T-cell (primary cell): ENCODE results near the gene SPATA13. TPM values are rescaled to one million over a fixed set of nuclear protein-coding genes. Genes with fewer than 3 reads are reported as not detected.
"Not testable (repeated sequence)": the region's sequence is repeated elsewhere in the genome, so short reads cannot be mapped to it uniquely, and the experiment has no call there.

Experiments
- ATAC-seq, 4 experiments: fragments of 200-7000 bp in 3 of 4; fragments of 150-1000 bp in 1 of 4; cut with Tn5 transposase; replicated peaks in 1 of 4; 1 replicate in 3 of 4; 2 replicates in 1 of 4; pipeline ENCODE4 v1.10.0; 2021; ENCODE audit warnings: moderate library complexity in 3 of 4, mild to moderate bottlenecking in 2 of 4, moderate number of reproducible peaks in 1 of 4
- CTCF ChIA-PET, 2 donors: fragments of 300-600 bp; sonication (Branson Sonifier 250); formaldehyde crosslinking; loops; one replicate each; lab custom pipeline; 2022; ENCODE audit warnings: antibody characterized with exemption in 2 of 2; lab: Charles Lee
- POLR2A ChIA-PET, 2 donors: fragments of 300-600 bp; sonication (Branson Sonifier 250); formaldehyde crosslinking; loops; one replicate each; lab custom pipeline; 2022; ENCODE audit warnings: antibody characterized with exemption in 2 of 2; lab: Charles Lee
- DNase-seq, 35 experiments: peaks; one replicate each; pipeline versions ENCODE4 v3.0.0 to v3.0.0-alpha.2; 2013 to 2023
- H3K27ac ChIP-seq: one replicate; pipeline ENCODE4 v1.5.1; 2013; ENCODE audit warnings: low read length
- H3K27me3 ChIP-seq, 2 experiments: replicated peaks in 1 of 2; 1 replicate in 1 of 2; 2 replicates in 1 of 2; pipeline versions ENCODE4 v1.6.1 to v1.7.0; 2013; ENCODE audit warnings: low read length in 1 of 2, mixed read lengths in 1 of 2; ENCODE audit not compliant: control insufficient read depth in 2 of 2, insufficient read depth in 2 of 2; ENCODE audit errors: extremely low read depth in 1 of 2
- H3K36me3 ChIP-seq, 2 donors: 1 replicate in 1 of 2; 2 replicates in 1 of 2; pipeline versions ENCODE4 v1.6.1 to v1.7.0; 2013; ENCODE audit warnings: low read length in 1 of 2; ENCODE audit not compliant: control insufficient read depth in 2 of 2, insufficient read depth in 1 of 2; ENCODE audit errors: extremely low read depth in 1 of 2
- H3K4me1 ChIP-seq, 2 experiments: 1 replicate in 1 of 2; 2 replicates in 1 of 2; pipeline versions ENCODE4 v1.6.1 to v1.7.0; 2013; ENCODE audit warnings: low read length in 2 of 2, mixed read lengths in 1 of 2; ENCODE audit not compliant: insufficient read depth in 2 of 2, control insufficient read depth in 1 of 2; ENCODE audit errors: extremely low read depth in 1 of 2
- H3K4me3 ChIP-seq, 2 donors: 1 replicate in 1 of 2; 2 replicates in 1 of 2; pipeline versions ENCODE4 v1.5.1 to v1.7.0; 2013; ENCODE audit warnings: mild to moderate bottlenecking in 2 of 2, low read length in 1 of 2, moderate library complexity in 1 of 2; ENCODE audit not compliant: control insufficient read depth in 1 of 2; ENCODE audit errors: extremely low read depth in 1 of 2
- H3K9me3 ChIP-seq: 2 replicates; pipeline ENCODE4 v1.7.0; 2013
- H3K27ac Mint-ChIP-seq, 2 donors: one replicate each; pipeline ENCODE4 v1.8.0; 2020 to 2021; ENCODE audit warnings: mild to moderate bottlenecking in 2 of 2, mixed read lengths in 2 of 2
- H3K27me3 Mint-ChIP-seq, 2 donors: one replicate each; pipeline ENCODE4 v1.8.0; 2021 to 2022; ENCODE audit warnings: mixed read lengths in 2 of 2
- H3K36me3 Mint-ChIP-seq: one replicate; pipeline ENCODE4 v1.8.0; 2021; ENCODE audit warnings: mixed read lengths
- H3K4me1 Mint-ChIP-seq, 3 donors: one replicate each; pipeline ENCODE4 v1.8.0; 2020 to 2022; ENCODE audit warnings: mixed read lengths in 3 of 3, mild to moderate bottlenecking in 1 of 3
- H3K4me3 Mint-ChIP-seq, 3 donors: one replicate each; pipeline ENCODE4 v1.8.0; 2020 to 2022; ENCODE audit warnings: mild to moderate bottlenecking in 3 of 3, mixed read lengths in 3 of 3, moderate library complexity in 3 of 3
- H3K9me3 Mint-ChIP-seq, 3 donors: one replicate each; pipeline ENCODE4 v1.8.0; 2020 to 2022; ENCODE audit warnings: mixed read lengths in 3 of 3
- WGBS: methylation state at CpG from one replicate; pipeline ENCODE4 v1.1.5; 2013; ENCODE audit warnings: missing lambda C conversion rate; ENCODE audit not compliant: insufficient coverage; 5-methylcytosine and 5-hydroxymethylcytosine counted together
- total RNA-seq, 35 experiments: library from RNA in 6 of 35; stranded (reverse) in 6 of 35; fragments of 120-200 nt in 1 of 35; gene quantifications; one replicate each; pipeline versions ENCODE4 v1.2.1 to v1.2.4 and lab custom pipeline; 2013 to 2026

SPATA13 gene
- total RNA-seq, 5 donors from 2014 or later (not counting 1 experiment from before 2014, with no cell fraction given), result 90.3 to 109 (median 104) TPM

- H3K27ac ChIP-seq, H3K4me1 Mint-ChIP-seq, H3K4me3 ChIP-seq, H3K9me3 Mint-ChIP-seq, H3K27me3 Mint-ChIP-seq, CTCF ChIA-PET, H3K9me3 ChIP-seq, DNase-seq, POLR2A ChIA-PET, ATAC-seq, H3K4me3 Mint-ChIP-seq, H3K27ac Mint-ChIP-seq, H3K27me3 ChIP-seq, H3K4me1 ChIP-seq: not testable (repeated sequence)
- H3K36me3 Mint-ChIP-seq, result peaks cover 19% of the 10 kb centered on the region
- H3K36me3 ChIP-seq, result peaks cover 0 to 20% of the 10 kb centered on the region in 2 donors
- no CpG with 5 or more reads among the region's 2 CpGs for WGBS
Observed at GRCh38 chr13:24309300-24309699, 148.8 kb downstream of the SPATA13 start, which contains the start of gene C1QTNF9. TSS of gene C1QTNF9 (plus strand) at chr13:24309580. CDS start at chr13:24316004, 6,424 bp downstream.

DNA sequence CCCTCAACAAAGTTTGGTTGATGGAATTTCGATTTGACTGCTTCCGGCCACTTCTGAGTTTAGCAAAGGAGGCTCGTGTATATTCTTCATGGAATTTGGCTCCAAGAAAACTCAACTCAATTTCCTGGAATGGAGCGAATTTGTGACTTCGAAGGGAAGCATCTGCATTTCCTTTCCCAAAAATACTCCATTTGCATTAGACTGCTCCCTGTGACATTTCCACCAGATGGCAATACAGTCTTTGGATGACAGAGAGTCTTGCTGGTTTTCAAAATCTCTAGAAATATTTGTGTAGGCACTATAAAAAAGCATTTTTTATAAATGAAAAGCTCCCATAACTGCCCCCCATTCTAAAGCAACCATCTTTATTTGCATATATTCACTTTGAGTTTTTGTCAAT is 152.9 kb downstream of the SPATA13 start:
- ATAC-seq (no peak), DNase-seq (no peak)
- Histone ChIP-seq H3K4me1 (no peaks in the 10 kb centered on the region), H3K36me3 (no peaks in the 10 kb centered on the region), H3K9me3 (no peaks in the 10 kb centered on the region), H3K27ac (no peak overlapping the region), H3K27me3 (no peaks in the 10 kb centered on the region), H3K4me3 (no peak overlapping the region)
- Mint-ChIP-seq H3K9me3 (no peaks in the 10 kb centered on the region), H3K27me3 (no peaks in the 10 kb centered on the region), H3K4me1 (peaks cover 0 to 2% (median 0%) of the 10 kb centered on the region in 3 donors), H3K4me3 (no peak overlapping the region), H3K27ac (no peak overlapping the region), H3K36me3 (no peaks in the 10 kb centered on the region)
- POLR2A ChIA-PET, result no interaction called here
- CTCF ChIA-PET, result interaction anchor here in 1 of 2 donors (0.6 kb wide), 1 partner anchor 19 kb away, joined by 3 read pairs; no protein-coding TSS in a partner anchor
- WGBS, result no CpG with 5 or more reads among the region's 5 CpGs

GRCh38 chr13:24317835-24318234 is 157.3 kb downstream of the SPATA13 start:
- H3K4me3 ChIP-seq, H3K36me3 Mint-ChIP-seq, H3K4me1 Mint-ChIP-seq, H3K27ac Mint-ChIP-seq, H3K27ac ChIP-seq, H3K36me3 ChIP-seq, ATAC-seq, CTCF ChIA-PET, H3K27me3 Mint-ChIP-seq, H3K27me3 ChIP-seq, H3K4me1 ChIP-seq, H3K9me3 Mint-ChIP-seq, H3K9me3 ChIP-seq, POLR2A ChIA-PET, H3K4me3 Mint-ChIP-seq, DNase-seq: not testable (repeated sequence)
- WGBS, result 93% methylated on average over 3 of the region's 10 CpGs

DNA sequence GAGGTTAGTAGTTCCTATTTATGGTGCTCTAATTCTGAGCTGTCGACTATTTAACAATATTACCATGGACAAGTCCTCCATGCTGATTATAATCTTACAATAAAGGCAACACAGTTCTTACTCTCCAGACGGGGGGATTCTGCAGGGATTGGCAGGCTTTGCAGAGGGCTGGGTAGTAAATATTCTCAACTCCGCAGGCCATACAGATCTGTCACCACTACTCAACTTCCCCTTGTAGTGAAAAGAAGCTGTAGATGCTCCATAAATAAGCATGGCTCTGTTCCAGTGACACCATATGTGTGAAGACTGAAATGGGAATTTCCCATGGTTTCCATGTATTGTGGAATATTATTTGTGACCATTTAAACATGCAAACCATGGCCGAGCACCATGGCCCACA is 158.4 kb downstream of the SPATA13 start:
- H3K9me3 ChIP-seq, H3K4me3 ChIP-seq, H3K27ac ChIP-seq, H3K36me3 Mint-ChIP-seq, DNase-seq, H3K9me3 Mint-ChIP-seq, H3K27ac Mint-ChIP-seq, POLR2A ChIA-PET, H3K4me1 Mint-ChIP-seq, H3K4me3 Mint-ChIP-seq, H3K36me3 ChIP-seq, ATAC-seq, CTCF ChIA-PET, H3K4me1 ChIP-seq: not testable (repeated sequence)
- no CpG with 5 or more reads among the region's 4 CpGs for WGBS
- peaks cover 13 to 14% of the 10 kb centered on the region in 2 donors for H3K27me3 Mint-ChIP-seq
- H3K27me3 ChIP-seq, result peaks cover 0 to 11% of the 10 kb centered on the region in 2 experiments

DNA sequence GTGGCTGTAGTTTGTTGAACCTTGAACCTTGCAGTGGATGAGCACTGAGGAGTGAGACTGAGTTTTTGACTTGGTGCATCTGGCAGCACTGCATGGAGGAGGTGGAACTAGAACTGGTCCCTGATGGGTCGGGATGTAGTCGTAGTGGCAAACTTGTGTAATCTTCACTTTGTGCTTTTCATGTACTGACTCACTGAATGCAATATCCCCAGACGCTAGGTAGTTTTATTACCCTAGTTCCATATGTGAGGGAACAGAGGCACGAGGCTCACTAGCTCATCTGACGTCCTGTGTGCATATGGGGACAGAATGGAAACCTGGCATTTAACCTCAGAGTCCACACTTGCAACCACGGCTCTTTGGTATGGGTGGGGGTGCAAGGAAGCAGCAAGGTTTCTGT is 159.1 kb downstream of the SPATA13 start:
- WGBS, result 100% methylated on average over 2 of the region's 6 CpGs
- POLR2A ChIA-PET, ATAC-seq: not testable (repeated sequence)

GRCh38 chr13:24321416-24321815 is 160.9 kb downstream of the SPATA13 start:
- H3K4me3 Mint-ChIP-seq, H3K9me3 ChIP-seq, H3K9me3 Mint-ChIP-seq, H3K36me3 Mint-ChIP-seq, CTCF ChIA-PET, H3K4me3 ChIP-seq, H3K27ac Mint-ChIP-seq, H3K4me1 ChIP-seq, POLR2A ChIA-PET, H3K4me1 Mint-ChIP-seq, ATAC-seq, H3K36me3 ChIP-seq, DNase-seq, H3K27ac ChIP-seq: not testable (repeated sequence)
- peaks cover 0 to 11% of the 10 kb centered on the region in 2 experiments for H3K27me3 ChIP-seq
- 89% methylated on average over 3 of the region's 8 CpGs for WGBS
- peaks cover 26 to 29% of the 10 kb centered on the region in 2 donors for H3K27me3 Mint-ChIP-seq

More for the DNA sequence above, 159.1 kb downstream of the SPATA13 start:
- H3K4me1 Mint-ChIP-seq, H3K36me3 Mint-ChIP-seq, H3K27ac Mint-ChIP-seq, H3K4me1 ChIP-seq, H3K27ac ChIP-seq, H3K9me3 Mint-ChIP-seq, H3K36me3 ChIP-seq, H3K4me3 Mint-ChIP-seq, CTCF ChIA-PET, DNase-seq, H3K4me3 ChIP-seq, H3K9me3 ChIP-seq: not testable (repeated sequence)
- H3K27me3 ChIP-seq, result peaks cover 0 to 11% of the 10 kb centered on the region in 2 experiments
- H3K27me3 Mint-ChIP-seq, result peaks cover 16% of the 10 kb centered on the region in 2 donors

DNA sequence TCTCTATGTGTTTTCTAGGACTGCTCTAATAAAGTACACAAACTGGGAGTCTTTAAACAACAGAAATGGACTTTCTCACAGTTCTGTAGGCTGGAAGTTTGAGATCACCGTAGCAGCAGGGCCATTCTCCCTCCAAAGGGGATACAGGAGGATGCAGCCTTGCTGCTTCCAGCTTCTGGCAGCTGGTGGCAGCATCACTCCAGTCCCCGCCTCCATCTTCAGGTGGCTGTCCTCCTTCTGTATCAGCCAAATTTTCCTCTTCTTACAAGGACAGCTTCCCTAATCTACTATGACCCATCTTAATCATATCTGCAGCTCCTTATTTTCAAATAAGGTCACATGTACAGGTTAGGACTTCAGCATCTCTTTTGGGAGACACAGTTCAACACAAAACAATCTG is 161.9 kb downstream of the SPATA13 start:
- H3K27me3 Mint-ChIP-seq, result peaks cover 29 to 38% of the 10 kb centered on the region in 2 donors
- not testable (repeated sequence) for H3K36me3 Mint-ChIP-seq

More for the DNA sequence above, 161.9 kb downstream of the SPATA13 start:
- H3K36me3 ChIP-seq, H3K9me3 ChIP-seq, POLR2A ChIA-PET, H3K4me1 ChIP-seq, H3K4me3 ChIP-seq, H3K4me1 Mint-ChIP-seq, H3K27ac Mint-ChIP-seq, H3K27ac ChIP-seq, H3K9me3 Mint-ChIP-seq, DNase-seq, H3K4me3 Mint-ChIP-seq, CTCF ChIA-PET: not testable (repeated sequence)
- 60% methylated on average over 2 of the region's 2 CpGs for WGBS
- H3K27me3 ChIP-seq, result peaks cover 0 to 11% of the 10 kb centered on the region in 2 experiments
- peak in 1 of 4 experiments; percentile 38 for ATAC-seq
